ENCODE measurements around the gene CCT3. TPM values are rescaled to one million over a fixed set of nuclear protein-coding genes. Genes with fewer than 3 reads are reported as not detected.
A peak's percentile ranks its signal among the peaks of the same experiment; 100 is the strongest.

Gene CCT3
- total and polyA plus RNA-seq, 10 donors: 73.7 to 129 (median 105) TPM

DNA sequence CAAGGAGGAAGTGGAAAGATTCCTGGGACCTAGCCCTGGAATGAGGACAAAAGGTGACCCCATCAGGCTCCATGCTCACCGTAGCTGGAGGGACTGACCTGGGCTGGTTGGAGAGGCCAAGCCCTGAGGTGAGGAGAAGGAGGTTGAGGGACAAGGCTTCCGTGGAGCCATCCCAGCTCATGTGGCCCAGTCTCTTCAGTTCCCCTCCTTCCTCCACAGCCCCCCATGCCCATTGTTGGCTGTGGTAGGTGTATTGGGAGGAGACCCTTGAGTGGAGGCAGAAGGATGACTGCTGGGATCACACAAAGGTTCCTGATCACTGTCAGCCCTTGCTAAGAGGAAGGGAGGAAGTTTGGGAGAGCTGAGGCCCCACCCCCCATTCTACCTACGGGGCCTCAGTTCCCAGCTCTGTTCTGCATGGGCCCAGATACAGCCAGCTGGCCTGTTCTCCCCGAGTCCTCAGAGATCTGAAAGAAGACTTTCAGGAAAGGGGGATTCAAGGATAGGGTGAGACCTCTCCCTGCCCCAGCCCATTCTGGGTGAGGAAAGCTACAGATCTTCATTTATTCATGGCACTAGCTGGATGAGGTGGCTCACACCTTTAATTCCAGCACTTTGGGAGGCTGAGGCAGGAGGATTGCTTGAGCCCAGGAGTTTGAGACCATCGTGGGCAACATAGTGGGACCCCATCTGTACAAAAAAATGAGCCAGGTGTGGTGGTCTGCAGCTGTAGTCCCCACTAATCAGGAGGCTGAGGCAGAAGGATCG is 48.2 kb upstream of the CCT3 start:
- H3K4me3 ChIP-seq: no peak overlapping the region
- H3K9me3 ChIP-seq: no peaks in the 10 kb centered on the region
- intact Hi-C loops (cut with DNase I; ENCODE audit: low total_unique reads): loop anchor here (5.0 kb wide), 1 partner anchor 226 kb away; no protein-coding TSS in a partner anchor
- H3K36me3 ChIP-seq: no peaks in the 10 kb centered on the region
- no peak for DNase-seq
- WGBS, 5 donors: 85 to 93% (median 91%) methylated on average over 6 of the region's 6 CpGs
- H3K4me1 ChIP-seq: peaks cover 0 to 27% (median 13%) of the 10 kb centered on the region in 6 donors
- peaks cover 0 to 61% (median 24%) of the 10 kb centered on the region in 7 donors for H3K27me3 ChIP-seq (replicated peaks in 1 of 7)
- TF ChIP-seq POLR2A (IDR thresholded peaks at IDR 0.05): no peak
- TF ChIP-seq, protein P1, sequence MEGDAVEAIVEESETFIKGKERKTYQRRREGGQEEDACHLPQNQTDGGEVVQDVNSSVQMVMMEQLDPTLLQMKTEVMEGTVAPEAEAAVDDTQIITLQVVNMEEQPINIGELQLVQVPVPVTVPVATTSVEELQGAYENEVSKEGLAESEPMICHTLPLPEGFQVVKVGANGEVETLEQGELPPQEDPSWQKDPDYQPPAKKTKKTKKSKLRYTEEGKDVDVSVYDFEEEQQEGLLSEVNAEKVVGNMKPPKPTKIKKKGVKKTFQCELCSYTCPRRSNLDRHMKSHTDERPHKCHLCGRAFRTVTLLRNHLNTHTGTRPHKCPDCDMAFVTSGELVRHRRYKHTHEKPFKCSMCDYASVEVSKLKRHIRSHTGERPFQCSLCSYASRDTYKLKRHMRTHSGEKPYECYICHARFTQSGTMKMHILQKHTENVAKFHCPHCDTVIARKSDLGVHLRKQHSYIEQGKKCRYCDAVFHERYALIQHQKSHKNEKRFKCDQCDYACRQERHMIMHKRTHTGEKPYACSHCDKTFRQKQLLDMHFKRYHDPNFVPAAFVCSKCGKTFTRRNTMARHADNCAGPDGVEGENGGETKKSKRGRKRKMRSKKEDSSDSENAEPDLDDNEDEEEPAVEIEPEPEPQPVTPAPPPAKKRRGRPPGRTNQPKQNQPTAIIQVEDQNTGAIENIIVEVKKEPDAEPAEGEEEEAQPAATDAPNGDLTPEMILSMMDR (IDR thresholded peaks at IDR 0.05 in 8 of 11, conservative IDR thresholded peaks at IDR 0.05 in 3 of 11): no peak
- TF ChIP-seq POLR2AphosphoS5 (IDR thresholded peaks at IDR 0.05): no peak
- H3K27ac ChIP-seq: no peak overlapping the region

DNA sequence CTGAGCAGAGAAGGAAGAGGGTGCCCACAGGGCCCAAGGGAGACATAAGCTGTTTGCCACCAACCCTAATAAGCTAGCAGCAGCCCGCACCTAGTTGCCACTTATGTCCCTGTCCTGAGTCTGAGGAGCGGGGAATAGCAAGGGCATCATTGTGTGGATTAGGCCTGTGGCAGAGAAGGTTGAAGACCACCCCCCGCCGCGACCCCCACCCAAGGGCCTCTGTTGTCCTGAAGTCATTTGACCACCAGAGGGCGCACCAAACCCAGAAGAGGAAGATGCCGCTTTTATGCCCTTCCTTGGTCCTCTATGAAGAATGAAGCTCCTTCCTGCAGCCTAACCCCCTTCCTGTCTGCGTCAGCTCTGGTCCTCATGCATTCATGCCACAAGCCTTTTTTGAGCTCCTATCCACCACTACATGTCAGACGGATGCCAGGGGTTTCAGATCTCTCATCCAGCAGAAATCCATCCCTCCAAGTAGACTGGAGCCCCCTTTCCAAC is 47.5 kb upstream of the CCT3 start:
- WGBS, 5 donors: 8 to 11% (median 8%) methylated on average over 8 to 9 of the region's 9 CpGs
- Histone ChIP-seq H3K9me3 (no peaks in the 10 kb centered on the region), H3K4me1 (peaks cover 0 to 27% (median 13%) of the 10 kb centered on the region in 6 donors), H3K27me3 (replicated peaks in 1 of 7) (peaks cover 0 to 54% (median 24%) of the 10 kb centered on the region in 7 donors), H3K27ac (no peak overlapping the region), H3K4me3 (no peak overlapping the region), H3K36me3 (no peaks in the 10 kb centered on the region)
- no peak for TF ChIP-seq POLR2AphosphoS5 (IDR thresholded peaks at IDR 0.05)
- TF ChIP-seq, protein P1 (IDR thresholded peaks at IDR 0.05 in 8 of 11, conservative IDR thresholded peaks at IDR 0.05 in 3 of 11): peak; percentile 72 to 92 (median 88)
- TF ChIP-seq POLR2A (IDR thresholded peaks at IDR 0.05): no peak
- DNase-seq: peak; percentile 84
- intact Hi-C loops (cut with DNase I; ENCODE audit: low total_unique reads): loop anchor here (2.0 to 5.0 kb wide), 2 partner anchors 61 to 227 kb away; no protein-coding TSS in a partner anchor

DNA sequence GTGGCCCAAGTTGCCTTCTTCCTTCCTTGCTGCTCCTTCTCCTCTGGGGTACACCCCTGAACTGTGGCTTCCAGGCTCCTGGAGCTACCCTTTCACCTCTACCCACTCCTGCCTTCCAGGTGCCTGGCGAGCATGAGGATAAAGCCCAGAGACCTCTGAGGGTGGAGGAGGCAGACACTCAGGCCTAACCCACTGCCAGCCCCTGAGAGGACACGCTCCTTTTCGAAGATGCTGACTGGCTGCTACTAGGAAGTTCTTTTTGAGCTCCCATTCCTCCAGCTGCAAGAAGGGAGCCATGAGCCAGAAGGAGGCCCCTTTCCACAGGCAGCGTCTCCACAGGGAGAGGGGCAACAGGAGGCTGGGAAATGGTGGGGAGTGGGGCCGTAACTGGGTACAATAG is 46.6 kb upstream of the CCT3 start:
- no peak overlapping the region for H3K27ac ChIP-seq
- H3K4me1 ChIP-seq: peaks cover 0 to 27% (median 13%) of the 10 kb centered on the region in 6 donors
- DNase-seq: peak; percentile 54
- no peak overlapping the region for H3K4me3 ChIP-seq
- TF ChIP-seq, protein P1 (IDR thresholded peaks at IDR 0.05 in 8 of 11, conservative IDR thresholded peaks at IDR 0.05 in 3 of 11): no peak
- no peak for TF ChIP-seq POLR2AphosphoS5 (IDR thresholded peaks at IDR 0.05)
- no peak for TF ChIP-seq POLR2A (IDR thresholded peaks at IDR 0.05)
- 85 to 96% (median 92%) methylated on average over 5 of the region's 5 CpGs for WGBS, 5 donors
- no peaks in the 10 kb centered on the region for H3K36me3 ChIP-seq
- intact Hi-C loops (cut with DNase I; ENCODE audit: low total_unique reads): loop anchor here (2.0 to 5.0 kb wide), 2 partner anchors 62 to 228 kb away; no protein-coding TSS in a partner anchor
- peaks cover 0 to 45% (median 21%) of the 10 kb centered on the region in 7 donors for H3K27me3 ChIP-seq (replicated peaks in 1 of 7)
- no peaks in the 10 kb centered on the region for H3K9me3 ChIP-seq

DNA sequence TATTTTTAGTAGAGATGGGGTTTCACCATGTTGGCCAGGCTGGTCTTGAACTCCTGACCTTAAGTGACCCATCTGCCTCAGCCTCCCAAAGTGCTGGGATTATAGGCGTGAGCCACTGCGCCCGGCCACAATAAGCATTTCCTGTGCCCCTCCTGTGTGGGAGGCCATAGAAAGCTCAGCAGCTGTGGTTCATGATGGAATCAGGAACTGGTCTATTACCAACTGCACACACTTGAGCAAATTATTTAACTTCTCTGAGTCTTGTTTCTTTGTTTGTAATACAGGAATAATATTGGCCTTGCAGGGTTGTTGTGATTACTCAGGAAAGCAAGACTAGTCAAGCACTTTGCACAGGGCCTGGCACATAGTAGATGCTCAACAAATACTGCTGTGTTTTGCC is 45.9 kb upstream of the CCT3 start:
- Histone ChIP-seq H3K9me3 (no peaks in the 10 kb centered on the region), H3K27me3 (replicated peaks in 1 of 7) (peaks cover 0 to 38% (median 14%) of the 10 kb centered on the region in 7 donors), H3K4me3 (no peak overlapping the region), H3K36me3 (no peaks in the 10 kb centered on the region), H3K27ac (no peak overlapping the region), H3K4me1 (peaks cover 0 to 26% (median 13%) of the 10 kb centered on the region in 6 donors)
- no peak for TF ChIP-seq POLR2AphosphoS5 (IDR thresholded peaks at IDR 0.05)
- no peak for DNase-seq
- WGBS, 5 donors: 22 to 34% (median 31%) methylated on average over 3 of the region's 3 CpGs
- intact Hi-C loops (cut with DNase I; ENCODE audit: low total_unique reads): loop anchor here (2.0 kb wide), 1 partner anchor 63 kb away; no protein-coding TSS in a partner anchor
